Gastroesophageal sphincter (tissue), 4 donors: ENCODE results near the gene TSC22D3. TPM values are rescaled to one million over a fixed set of nuclear protein-coding genes. Genes with fewer than 3 reads are reported as not detected.
A peak's percentile ranks its signal among the peaks of the same experiment; 100 is the strongest.

Experiments
- ATAC-seq: fragments of 150-250 bp; one replicate; pipeline ENCODE4 v1.9.1; 2016; ENCODE audit warnings: mild to moderate bottlenecking, moderate library complexity
- H3K27ac ChIP-seq, 4 donors: fragments of 200-600 bp; sonication (generic) in 3 of 4; 1 replicate in 3 of 4; 2 replicates in 1 of 4; pipeline ENCODE4 v1.5.1; 2016 to 2019
- H3K27me3 ChIP-seq: fragments of 200-600 bp; sonication (generic); one replicate; pipeline ENCODE4 v1.5.1; 2019
- H3K36me3 ChIP-seq, 2 donors: fragments of 200-600 bp; sonication (generic); one replicate each; pipeline ENCODE4 v1.5.1; 2019; ENCODE audit warnings: control low read depth in 1 of 2
- H3K4me1 ChIP-seq, 3 donors: fragments of 200-600 bp; sonication (generic); 1 replicate in 2 of 3; 2 replicates in 1 of 3; pipeline ENCODE4 v1.5.1; 2016 to 2019; ENCODE audit warnings: control low read depth in 2 of 3
- H3K4me3 ChIP-seq, 2 donors: fragments of 200-600 bp; sonication (generic); one replicate each; pipeline ENCODE4 v1.5.1; 2019; ENCODE audit warnings: mild to moderate bottlenecking in 1 of 2, moderate library complexity in 1 of 2
- H3K9me3 ChIP-seq, 3 donors: fragments of 200-600 bp; sonication (generic); one replicate each; pipeline ENCODE4 v1.5.1; 2017 to 2019; ENCODE audit warnings: control low read depth in 2 of 3
- EP300 ChIP-seq: sonication (generic); formaldehyde crosslinking; IDR thresholded peaks from one replicate; pipeline ENCODE4 v1.6.1; 2017; ENCODE audit warnings: antibody characterized with exemption, mild to moderate bottlenecking
- POLR2A ChIP-seq, 2 donors: fragments of 450-650 bp; IDR thresholded peaks; one replicate each; pipeline ENCODE4 v1.6.1; 2017; ENCODE audit warnings: antibody characterized with exemption in 2 of 2, mild to moderate bottlenecking in 2 of 2, moderate library complexity in 1 of 2
- POLR2AphosphoS5 ChIP-seq: sonication (generic); formaldehyde crosslinking; IDR thresholded peaks from one replicate; pipeline ENCODE4 v1.6.1; 2017; ENCODE audit warnings: antibody characterized with exemption
- WGBS, 2 donors: methylation state at CpG; one replicate each; pipeline ENCODE4 v1.1.5; 2018; ENCODE audit warnings: low coverage in 1 of 2; 5-methylcytosine and 5-hydroxymethylcytosine counted together
- total RNA-seq, 4 donors: library from RNA; depleted of rRNA; stranded (reverse); fragments of >200 nt; gene quantifications; one replicate each; pipeline ENCODE4 v1.1.0, GENCODE V29; 2016
- TF ChIP-seq, protein P1 (sequence below), 4 experiments: fragments of 200-600 bp in 2 of 4; fragments of 450-650 bp in 2 of 4; sonication (generic) in 1 of 4; IDR thresholded peaks; one replicate each; pipeline ENCODE4 v1.5.1; 2017 to 2019; ENCODE audit warnings: antibody characterized with exemption in 4 of 4, mild to moderate bottlenecking in 2 of 4, moderate library complexity in 2 of 4

The TSC22D3 gene
- total RNA-seq, 4 donors from 2014 or later: 561 to 849 (median 691) TPM

DNA sequence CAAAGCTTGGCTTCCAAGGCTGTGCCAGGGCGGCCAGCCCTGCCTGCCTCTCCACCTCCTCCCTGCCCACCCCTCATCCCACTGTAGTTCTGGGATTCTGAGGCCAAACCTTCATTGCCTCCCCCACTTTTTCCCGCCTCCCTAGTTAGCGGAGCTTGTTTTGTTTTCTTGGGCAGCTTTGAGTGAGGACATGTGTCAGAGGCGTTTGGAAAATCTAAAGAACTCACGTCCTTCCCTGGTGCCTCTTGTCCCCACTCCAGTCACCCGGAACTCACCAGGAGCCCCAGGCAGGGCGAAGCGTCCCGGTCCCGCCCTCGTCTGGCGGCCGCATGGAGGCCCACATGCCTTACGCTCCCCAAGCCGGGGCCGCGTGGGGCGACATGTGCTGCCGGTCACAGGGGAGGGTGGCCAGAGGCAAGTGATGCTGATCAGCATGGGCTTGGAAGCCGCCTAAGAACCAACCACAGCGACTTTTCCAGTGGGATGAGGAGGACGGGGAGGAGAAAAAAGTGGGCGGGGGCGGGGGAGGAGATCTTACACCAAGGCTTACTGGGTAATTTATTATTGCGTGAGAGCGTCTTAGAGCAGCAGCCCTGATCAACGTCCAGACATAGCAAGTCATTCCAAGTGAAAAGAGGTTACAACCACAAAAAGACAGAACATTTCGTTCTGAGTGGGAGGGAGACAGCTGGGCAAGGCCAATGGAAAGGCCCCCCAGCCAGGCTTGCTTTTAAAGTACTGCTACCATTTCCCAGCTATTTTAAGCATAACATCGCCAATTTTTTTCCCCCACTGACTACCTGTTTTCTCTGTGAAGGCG is 98.8 kb downstream of the TSC22D3 start:
- no peaks in the 10 kb centered on the region for H3K36me3 ChIP-seq
- peak; percentile 62 for ATAC-seq
- TF ChIP-seq POLR2A (IDR thresholded peaks at IDR 0.05): peak; percentile 83 to 86
- TF ChIP-seq, protein P1, sequence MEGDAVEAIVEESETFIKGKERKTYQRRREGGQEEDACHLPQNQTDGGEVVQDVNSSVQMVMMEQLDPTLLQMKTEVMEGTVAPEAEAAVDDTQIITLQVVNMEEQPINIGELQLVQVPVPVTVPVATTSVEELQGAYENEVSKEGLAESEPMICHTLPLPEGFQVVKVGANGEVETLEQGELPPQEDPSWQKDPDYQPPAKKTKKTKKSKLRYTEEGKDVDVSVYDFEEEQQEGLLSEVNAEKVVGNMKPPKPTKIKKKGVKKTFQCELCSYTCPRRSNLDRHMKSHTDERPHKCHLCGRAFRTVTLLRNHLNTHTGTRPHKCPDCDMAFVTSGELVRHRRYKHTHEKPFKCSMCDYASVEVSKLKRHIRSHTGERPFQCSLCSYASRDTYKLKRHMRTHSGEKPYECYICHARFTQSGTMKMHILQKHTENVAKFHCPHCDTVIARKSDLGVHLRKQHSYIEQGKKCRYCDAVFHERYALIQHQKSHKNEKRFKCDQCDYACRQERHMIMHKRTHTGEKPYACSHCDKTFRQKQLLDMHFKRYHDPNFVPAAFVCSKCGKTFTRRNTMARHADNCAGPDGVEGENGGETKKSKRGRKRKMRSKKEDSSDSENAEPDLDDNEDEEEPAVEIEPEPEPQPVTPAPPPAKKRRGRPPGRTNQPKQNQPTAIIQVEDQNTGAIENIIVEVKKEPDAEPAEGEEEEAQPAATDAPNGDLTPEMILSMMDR (IDR thresholded peaks at IDR 0.05): peak in 1 of 4 experiments; percentile 18
- peak; percentile 92 for TF ChIP-seq EP300
- TF ChIP-seq POLR2AphosphoS5: peak; percentile 93
- peaks cover 7 to 53% (median 10%) of the 10 kb centered on the region in 3 donors for H3K4me1 ChIP-seq
- peak overlapping the region; percentile 91 to 100 (median 94) for H3K27ac ChIP-seq
- H3K4me3 ChIP-seq: peak overlapping the region; percentile 64 to 99
- 0 to 37% methylated on average over 2 to 3 of the region's 30 CpGs for WGBS, 2 donors
- no peaks in the 10 kb centered on the region for H3K27me3 ChIP-seq
- no peaks in the 10 kb centered on the region for H3K9me3 ChIP-seq

DNA sequence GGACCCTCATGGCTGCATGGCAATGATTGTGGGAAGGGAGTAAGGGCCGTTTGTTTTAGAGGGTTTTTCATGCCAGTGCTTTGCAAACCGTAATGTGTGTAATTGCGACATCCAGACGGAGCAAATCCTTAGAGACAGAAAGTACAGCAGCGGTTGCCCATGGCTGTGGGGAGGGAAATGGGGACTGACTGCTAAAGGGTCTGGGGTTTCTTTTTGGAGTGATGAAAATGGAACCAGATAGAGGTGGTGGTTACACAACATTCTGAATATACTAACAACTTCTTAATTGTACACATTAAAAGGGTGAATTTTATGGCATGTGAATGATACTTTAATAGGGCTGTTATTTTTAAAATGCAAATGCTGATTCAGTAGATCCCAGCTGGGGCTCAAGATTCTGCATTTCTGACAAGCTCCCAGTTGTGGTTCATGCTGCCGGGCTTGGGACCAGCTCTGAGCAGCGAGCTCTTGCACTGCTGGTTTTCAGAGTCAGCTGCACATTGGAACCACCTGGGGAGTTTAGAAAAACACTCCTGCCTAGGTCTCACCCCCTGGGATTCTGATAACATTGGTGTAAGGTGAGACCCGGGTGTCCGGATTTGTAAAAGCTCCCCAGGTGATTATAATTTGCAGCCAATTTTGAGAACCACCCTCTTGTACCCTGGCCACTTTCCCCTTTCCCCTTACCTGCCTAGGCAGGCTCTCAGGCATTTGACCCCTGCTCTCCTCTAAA is 99.6 kb downstream of the TSC22D3 start:
- Histone ChIP-seq H3K4me3 (peak overlapping the region; percentile 64 to 99), H3K27me3 (no peaks in the 10 kb centered on the region), H3K9me3 (no peaks in the 10 kb centered on the region), H3K4me1 (peaks cover 7 to 53% (median 10%) of the 10 kb centered on the region in 3 donors), H3K27ac (peak overlapping the region; percentile 91 to 100 (median 94)), H3K36me3 (no peaks in the 10 kb centered on the region)
- ATAC-seq: no peak
- WGBS, 2 donors: 10 to 39% methylated on average over 5 to 9 of the region's 9 CpGs
- no peak for TF ChIP-seq EP300
- peak; percentile 66 for TF ChIP-seq POLR2AphosphoS5
- peak; percentile 22 to 23 for TF ChIP-seq POLR2A (IDR thresholded peaks at IDR 0.05)

DNA sequence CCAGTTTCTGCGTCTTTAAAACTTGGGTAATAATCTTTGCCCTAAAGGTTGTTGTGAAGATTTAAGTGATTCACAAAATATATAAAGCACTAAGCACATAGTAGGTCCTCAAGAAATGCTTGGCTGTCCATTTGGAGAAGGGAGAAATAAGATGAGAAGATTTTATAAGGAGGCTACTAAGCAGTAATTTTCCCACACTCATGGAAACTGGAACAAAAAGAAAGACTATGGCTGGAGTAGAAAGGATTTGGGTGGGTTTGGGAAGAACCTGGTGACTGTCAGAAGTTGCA is 100.3 kb downstream of the TSC22D3 start:
- 60% methylated on average over 1 of the region's 1 CpG; no CpG with 5 or more reads in 1 of the 2 donors for WGBS, 2 donors
- no peaks in the 10 kb centered on the region for H3K27me3 ChIP-seq
- H3K36me3 ChIP-seq: no peaks in the 10 kb centered on the region
- peak overlapping the region; percentile 91 to 100 (median 94) for H3K27ac ChIP-seq
- no peak for ATAC-seq
- TF ChIP-seq POLR2AphosphoS5 (no peak), EP300 (no peak), POLR2A (IDR thresholded peaks at IDR 0.05) (no peak)
- TF ChIP-seq, protein P1 (IDR thresholded peaks at IDR 0.05): no peak
- H3K4me1 ChIP-seq: peaks cover 7 to 53% (median 10%) of the 10 kb centered on the region in 3 donors
- H3K9me3 ChIP-seq: no peaks in the 10 kb centered on the region
- peak overlapping the region; percentile 64 to 99 for H3K4me3 ChIP-seq

DNA sequence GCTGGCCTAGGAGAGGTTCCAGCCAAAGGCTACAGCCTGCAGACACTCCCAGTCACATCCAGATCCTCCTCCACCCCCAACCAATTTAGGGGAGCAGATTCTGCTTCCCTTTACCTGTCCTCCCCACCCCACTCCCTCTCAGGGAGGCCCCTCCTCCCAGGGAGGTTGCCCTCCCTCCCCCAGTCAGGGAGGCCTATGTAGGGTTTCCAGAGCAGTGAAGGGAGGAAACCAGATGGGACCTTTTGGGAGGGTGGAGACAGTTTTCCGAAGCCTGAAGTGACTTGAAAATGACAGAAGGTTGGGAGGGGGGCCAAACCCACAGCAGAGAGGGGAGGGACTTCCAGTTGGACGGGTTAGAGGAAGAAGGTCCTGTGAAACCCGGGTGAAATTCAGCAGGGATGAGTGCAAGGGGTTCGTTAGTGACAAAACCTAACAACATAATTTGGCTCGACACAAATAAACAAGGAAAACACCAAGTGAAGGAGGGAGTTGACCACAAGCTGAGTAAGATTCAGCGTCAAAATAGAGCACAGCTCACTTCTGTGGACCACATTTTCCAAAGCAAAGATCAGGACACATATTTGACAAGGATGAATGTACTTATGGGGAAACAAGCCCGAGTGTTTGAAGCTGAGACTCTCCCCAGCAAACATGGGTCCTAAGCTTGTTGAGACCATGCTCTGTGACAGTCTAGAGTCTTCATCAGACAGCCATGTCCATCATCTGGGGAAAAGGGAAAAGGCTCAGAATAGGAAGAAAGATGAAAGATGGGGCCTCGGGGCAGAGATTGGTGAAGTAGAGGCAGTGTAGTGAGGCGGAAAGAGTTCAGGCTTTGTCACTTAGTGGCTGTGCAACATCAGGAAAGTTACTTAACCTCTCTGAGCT is 100.9 kb downstream of the TSC22D3 start:
- Histone ChIP-seq H3K27me3 (no peaks in the 10 kb centered on the region), H3K4me1 (peaks cover 7 to 51% (median 10%) of the 10 kb centered on the region in 3 donors), H3K4me3 (peak overlapping the region; percentile 64 to 99), H3K27ac (peak overlapping the region; percentile 91 to 100 (median 94)), H3K9me3 (no peaks in the 10 kb centered on the region), H3K36me3 (no peaks in the 10 kb centered on the region)
- TF ChIP-seq POLR2AphosphoS5 (peak; percentile 47), POLR2A (IDR thresholded peaks at IDR 0.05) (peak; percentile 27 to 35)
- TF ChIP-seq, protein P1 (IDR thresholded peaks at IDR 0.05): no peak
- ATAC-seq: peak; percentile 27
- 11 to 52% methylated on average over 5 to 8 of the region's 9 CpGs for WGBS, 2 donors
